ENCODE data around the gene MASP1.

Gene MASP1

GRCh38 chr3:187196573-187197334, 94.8 kb downstream of the MASP1 start:
- H3K4me3 Mint-ChIP-seq = no peak overlapping the region
- H3K9me3 Mint-ChIP-seq = no peaks in the 10 kb centered on the region
- H3K36me3 Mint-ChIP-seq (ENCODE audit: insufficient read depth) = no peaks in the 10 kb centered on the region
- peaks cover 38 to 72% of the 10 kb centered on the region in 2 donors for H3K27me3 Mint-ChIP-seq
- H3K4me1 Mint-ChIP-seq (ENCODE audit: low read depth in 2 of 2) = no peaks in the 10 kb centered on the region
- DNase-seq (no peak), ATAC-seq (replicated peaks) (no peak)
- no peak overlapping the region for H3K27ac Mint-ChIP-seq

- peaks cover 65 to 92% of the 10 kb centered on the region in 2 donors for H3K27me3 Mint-ChIP-seq
Measured at GRCh38 chr3:187193181-187193580, 98.4 kb downstream of the MASP1 start.

DNA sequence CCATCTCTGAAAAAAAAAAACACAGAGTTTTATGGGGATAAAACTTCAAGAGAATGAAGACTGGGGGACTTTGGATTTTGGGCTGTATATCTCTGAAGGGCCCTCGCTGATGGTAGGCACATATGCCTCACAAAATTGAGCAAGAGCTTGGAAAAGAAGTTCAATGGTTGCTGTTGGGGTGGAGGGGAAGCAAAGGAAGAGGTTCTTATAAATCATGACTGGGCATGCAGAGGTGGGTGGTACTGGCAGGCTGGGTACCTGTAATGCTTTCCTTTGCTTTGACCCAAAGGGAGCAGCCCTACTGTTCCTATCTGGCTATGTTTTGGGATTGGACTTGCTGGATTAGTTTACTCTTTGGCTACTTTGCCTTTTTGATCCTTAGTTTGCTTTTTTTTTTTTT, 100.3 kb downstream of the MASP1 start:
- ATAC-seq (replicated peaks) (no peak), DNase-seq (no peak)
- Mint-ChIP-seq H3K36me3 (ENCODE audit: insufficient read depth) (no peaks in the 10 kb centered on the region), H3K27ac (no peak overlapping the region), H3K9me3 (no peaks in the 10 kb centered on the region), H3K4me1 (ENCODE audit: low read depth in 2 of 2) (no peaks in the 10 kb centered on the region), H3K4me3 (no peak overlapping the region), H3K27me3 (peaks cover 57 to 94% of the 10 kb centered on the region in 2 donors)

More at GRCh38 chr3:187193181-187193580, 98.4 kb downstream of the MASP1 start:
- ATAC-seq (replicated peaks) = no peak
- no peak for DNase-seq
- Mint-ChIP-seq H3K27ac (no peak overlapping the region), H3K4me3 (no peak overlapping the region), H3K36me3 (ENCODE audit: insufficient read depth) (no peaks in the 10 kb centered on the region), H3K4me1 (ENCODE audit: low read depth in 2 of 2) (no peaks in the 10 kb centered on the region), H3K9me3 (no peaks in the 10 kb centered on the region)

DNA sequence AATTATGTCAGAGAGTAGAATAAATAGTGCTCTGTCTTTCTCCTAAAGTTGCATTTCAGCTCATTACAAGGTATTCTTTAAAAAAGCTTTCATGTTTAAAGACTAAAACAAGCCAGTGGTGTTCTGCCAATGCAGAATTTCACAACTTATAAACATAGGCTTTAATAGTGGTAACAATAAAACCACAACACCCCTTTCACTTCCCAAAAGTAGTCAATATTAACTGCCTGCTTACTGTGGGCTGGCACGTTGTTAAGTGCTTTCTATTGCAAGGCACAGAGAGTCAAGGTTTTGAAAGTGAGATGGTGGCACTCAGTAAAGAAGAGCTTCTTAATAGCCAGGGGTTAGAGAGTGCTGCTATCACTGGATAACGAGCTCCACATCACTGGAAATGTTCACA, 102.6 kb downstream of the MASP1 start:
- Mint-ChIP-seq H3K4me1 (ENCODE audit: low read depth in 2 of 2) (no peaks in the 10 kb centered on the region), H3K27ac (no peak overlapping the region), H3K36me3 (ENCODE audit: insufficient read depth) (no peaks in the 10 kb centered on the region), H3K27me3 (peaks cover 49 to 80% of the 10 kb centered on the region in 2 donors), H3K4me3 (no peak overlapping the region), H3K9me3 (no peaks in the 10 kb centered on the region)
- DNase-seq (no peak), ATAC-seq (replicated peaks) (no peak)

DNA sequence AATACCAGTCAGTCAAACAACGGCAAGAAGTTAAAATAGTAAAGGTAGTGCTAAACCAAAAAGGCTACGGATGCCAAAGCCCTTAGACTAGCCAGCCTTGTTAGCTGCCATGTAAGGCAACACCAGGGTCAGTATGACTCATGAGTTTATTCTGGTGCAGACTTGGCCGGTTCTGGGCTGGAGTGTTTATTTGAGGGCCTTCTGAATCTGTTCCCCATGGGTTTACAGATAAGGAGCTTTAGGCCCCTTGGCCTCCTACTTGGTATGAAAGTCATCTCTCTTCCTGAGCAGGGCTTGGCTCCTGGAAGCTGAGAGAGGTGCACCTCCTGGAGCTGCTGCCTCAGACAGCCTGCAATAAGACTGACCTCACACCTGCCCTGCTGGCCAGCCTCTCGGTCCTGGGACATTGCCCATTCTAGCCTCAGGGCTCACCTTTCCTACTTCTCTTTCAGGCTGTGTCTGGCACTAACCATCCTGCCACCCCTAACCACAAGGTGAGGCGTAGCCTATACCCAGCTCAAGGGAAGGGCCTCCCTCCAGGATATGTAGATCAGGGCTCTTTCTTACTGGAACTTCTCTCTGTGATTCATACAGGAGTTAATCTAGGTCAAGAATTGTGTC, 104.6 kb downstream of the MASP1 start:
- DNase-seq (no peak), ATAC-seq (replicated peaks) (no peak)
- no peak overlapping the region for H3K27ac Mint-ChIP-seq
- H3K9me3 Mint-ChIP-seq = no peaks in the 10 kb centered on the region
- no peaks in the 10 kb centered on the region for H3K4me1 Mint-ChIP-seq (ENCODE audit: low read depth in 2 of 2)
- H3K4me3 Mint-ChIP-seq = no peak overlapping the region
- H3K36me3 Mint-ChIP-seq (ENCODE audit: insufficient read depth) = no peaks in the 10 kb centered on the region
- peaks cover 44 to 62% of the 10 kb centered on the region in 2 donors for H3K27me3 Mint-ChIP-seq

DNA sequence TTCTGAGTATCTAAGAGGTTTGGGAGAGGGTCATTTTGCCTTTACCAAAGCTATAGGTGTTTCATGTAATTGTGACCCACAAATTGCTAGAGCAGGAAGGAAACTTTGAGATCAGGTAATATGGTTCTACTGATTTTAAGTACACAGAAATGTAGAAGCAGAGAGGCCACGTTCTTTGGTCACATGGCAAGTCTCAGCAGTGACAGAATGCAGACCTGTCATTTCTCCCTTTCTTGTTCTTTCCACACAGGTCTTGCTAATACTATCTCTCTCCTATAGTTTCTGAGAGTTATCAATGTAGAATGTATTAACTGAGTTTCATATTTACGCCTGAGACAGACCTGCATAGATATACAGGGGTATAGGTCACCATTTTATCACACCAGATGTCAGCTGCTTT, 105.2 kb downstream of the MASP1 start:
- Mint-ChIP-seq H3K4me3 (no peak overlapping the region), H3K36me3 (ENCODE audit: insufficient read depth) (no peaks in the 10 kb centered on the region), H3K27ac (no peak overlapping the region), H3K4me1 (ENCODE audit: low read depth in 2 of 2) (no peaks in the 10 kb centered on the region), H3K9me3 (no peaks in the 10 kb centered on the region), H3K27me3 (peaks cover 44 to 62% of the 10 kb centered on the region in 2 donors)
- DNase-seq (no peak), ATAC-seq (replicated peaks) (no peak)

GRCh38 chr3:187185759-187186158, 105.8 kb downstream of the MASP1 start:
- H3K9me3 Mint-ChIP-seq = no peaks in the 10 kb centered on the region
- H3K4me1 Mint-ChIP-seq (ENCODE audit: low read depth in 2 of 2) = no peaks in the 10 kb centered on the region
- ATAC-seq (replicated peaks) (no peak), DNase-seq (no peak)
- H3K36me3 Mint-ChIP-seq (ENCODE audit: insufficient read depth) = no peaks in the 10 kb centered on the region
- H3K27me3 Mint-ChIP-seq = peaks cover 39 to 62% of the 10 kb centered on the region in 2 donors
- no peak overlapping the region for H3K27ac Mint-ChIP-seq
- H3K4me3 Mint-ChIP-seq = no peak overlapping the region

Data from effector memory CD8-positive, alpha-beta T cell (primary cell).